ENCODE measurements around the gene RNF157. TPM values are rescaled to one million over a fixed set of nuclear protein-coding genes. Genes with fewer than 3 reads are reported as not detected.
A peak's percentile ranks its signal among the peaks of the same experiment; 100 is the strongest.

RNF157 gene
- total RNA-seq, 3 donors from 2014 or later = 3.1 to 7.8 (median 4.3) TPM

DNA sequence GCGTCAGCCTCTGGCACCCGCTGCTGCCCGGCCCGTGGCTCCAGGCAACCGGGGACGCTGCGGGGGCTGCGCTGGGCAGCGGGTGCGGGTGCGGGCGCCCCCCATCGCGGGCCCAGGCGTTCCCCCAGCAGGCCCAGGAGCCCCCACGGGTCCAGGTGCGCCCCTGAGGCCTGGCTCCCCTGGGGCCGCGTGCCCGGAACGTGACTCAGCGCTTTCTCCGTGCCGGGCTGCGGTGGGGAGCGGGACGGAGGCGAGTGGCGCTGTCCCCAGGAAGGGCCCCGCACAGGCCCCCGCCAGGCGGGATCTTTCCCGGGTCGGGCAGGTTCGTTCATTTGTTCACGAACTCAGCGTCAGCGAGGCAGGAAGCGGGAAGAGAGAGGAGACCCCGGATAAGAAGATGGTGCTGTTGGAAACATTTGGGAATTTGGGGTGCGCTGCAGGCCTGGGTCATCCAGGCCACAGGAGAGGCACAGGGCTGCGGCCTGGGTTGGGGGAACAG is 118.3 kb downstream of the RNF157 start:
- intact Hi-C loops (cut with DNase I; ENCODE audit: low total_unique reads) = loop anchor here (1.0 kb wide), 1 partner anchor 152 kb away; no protein-coding TSS in a partner anchor
- H3K27me3 ChIP-seq = no peaks in the 10 kb centered on the region
- no peak for DNase-seq (ENCODE audit: low spot score in 2 of 2)
- H3K36me3 ChIP-seq = no peaks in the 10 kb centered on the region
- peaks cover 0 to 6% of the 10 kb centered on the region in 2 donors for H3K4me1 ChIP-seq
- peak overlapping the region; percentile 37 to 67 (median 45) for H3K4me3 ChIP-seq
- TF ChIP-seq POLR2A (IDR thresholded peaks at IDR 0.05) (no peak), POLR2AphosphoS5 (IDR thresholded peaks at IDR 0.05) (no peak)
- TF ChIP-seq, protein P1, sequence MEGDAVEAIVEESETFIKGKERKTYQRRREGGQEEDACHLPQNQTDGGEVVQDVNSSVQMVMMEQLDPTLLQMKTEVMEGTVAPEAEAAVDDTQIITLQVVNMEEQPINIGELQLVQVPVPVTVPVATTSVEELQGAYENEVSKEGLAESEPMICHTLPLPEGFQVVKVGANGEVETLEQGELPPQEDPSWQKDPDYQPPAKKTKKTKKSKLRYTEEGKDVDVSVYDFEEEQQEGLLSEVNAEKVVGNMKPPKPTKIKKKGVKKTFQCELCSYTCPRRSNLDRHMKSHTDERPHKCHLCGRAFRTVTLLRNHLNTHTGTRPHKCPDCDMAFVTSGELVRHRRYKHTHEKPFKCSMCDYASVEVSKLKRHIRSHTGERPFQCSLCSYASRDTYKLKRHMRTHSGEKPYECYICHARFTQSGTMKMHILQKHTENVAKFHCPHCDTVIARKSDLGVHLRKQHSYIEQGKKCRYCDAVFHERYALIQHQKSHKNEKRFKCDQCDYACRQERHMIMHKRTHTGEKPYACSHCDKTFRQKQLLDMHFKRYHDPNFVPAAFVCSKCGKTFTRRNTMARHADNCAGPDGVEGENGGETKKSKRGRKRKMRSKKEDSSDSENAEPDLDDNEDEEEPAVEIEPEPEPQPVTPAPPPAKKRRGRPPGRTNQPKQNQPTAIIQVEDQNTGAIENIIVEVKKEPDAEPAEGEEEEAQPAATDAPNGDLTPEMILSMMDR (IDR thresholded peaks at IDR 0.05) = no peak
- H3K9me3 ChIP-seq = no peaks in the 10 kb centered on the region
- peak overlapping the region; percentile 10 to 12 for H3K27ac ChIP-seq

DNA sequence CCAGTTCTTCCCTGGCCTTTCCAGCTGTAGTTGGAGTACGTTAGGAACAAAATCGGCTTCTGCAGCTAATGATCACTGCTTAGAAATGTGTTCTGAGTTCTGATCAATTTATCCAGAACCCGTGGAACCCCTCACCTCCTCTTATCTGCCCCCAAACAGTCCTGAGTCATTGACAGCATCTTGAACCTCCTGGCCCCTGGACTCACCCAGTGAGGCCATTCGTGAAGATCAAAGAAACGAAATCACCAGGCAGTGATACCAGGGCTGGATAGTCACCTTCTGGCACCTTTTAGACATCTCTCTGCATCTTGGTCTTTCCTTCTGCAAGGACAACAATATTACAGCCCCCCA is 119.7 kb downstream of the RNF157 start:
- no peak for DNase-seq (ENCODE audit: low spot score in 2 of 2)

DNA sequence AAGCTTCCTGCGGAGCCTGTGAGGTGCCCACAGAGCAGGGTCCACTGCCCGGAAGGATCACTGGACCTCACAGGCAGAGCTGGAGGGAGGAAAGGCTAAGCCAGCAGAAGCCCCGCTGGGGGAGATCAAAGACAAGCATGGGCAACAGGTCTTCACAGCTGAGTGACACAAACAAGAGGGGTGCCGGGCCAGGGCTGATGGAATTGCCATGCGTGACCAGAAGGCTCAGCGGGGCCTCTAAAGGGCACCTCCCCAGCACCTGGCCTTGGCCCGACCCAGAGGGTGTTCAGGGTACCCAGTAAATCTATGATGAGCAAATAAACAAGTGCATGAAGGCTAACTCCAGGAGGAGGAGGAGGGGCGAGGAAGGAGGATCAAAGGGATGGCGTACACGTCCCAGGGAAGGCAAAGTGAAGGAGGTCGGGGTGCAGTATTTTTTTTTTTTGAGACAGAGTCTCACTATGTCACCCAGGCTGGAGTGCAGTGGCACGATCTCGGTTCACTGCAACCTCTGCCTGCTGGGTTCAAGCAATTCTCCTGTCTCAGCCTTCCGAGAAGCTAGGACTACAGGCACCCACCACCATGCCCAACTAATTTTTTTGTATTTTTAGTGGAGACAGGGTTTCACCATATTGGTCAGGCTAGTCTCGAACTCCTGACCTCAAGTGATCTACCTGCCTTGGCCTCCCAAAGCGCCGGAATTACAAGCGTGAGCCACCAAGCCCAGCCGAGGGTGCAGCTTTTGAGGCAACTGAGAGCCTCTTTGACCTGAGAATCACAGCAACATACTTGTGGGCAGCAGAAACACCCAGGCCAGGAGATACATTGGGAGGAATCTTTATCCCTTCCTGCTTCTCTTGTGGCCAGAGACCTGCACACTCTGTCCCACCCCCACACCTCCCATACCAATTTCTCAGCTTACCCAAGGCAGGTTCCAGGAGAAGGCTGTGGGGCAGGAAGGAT is 120.6 kb downstream of the RNF157 start:
- intact Hi-C loops (cut with DNase I; ENCODE audit: low total_unique reads) = no loop called here
- H3K4me3 ChIP-seq = no peak overlapping the region
- H3K36me3 ChIP-seq = no peaks in the 10 kb centered on the region
- peaks cover 0 to 6% of the 10 kb centered on the region in 2 donors for H3K4me1 ChIP-seq
- no peaks in the 10 kb centered on the region for H3K9me3 ChIP-seq
- TF ChIP-seq POLR2A (IDR thresholded peaks at IDR 0.05) (no peak), POLR2AphosphoS5 (IDR thresholded peaks at IDR 0.05) (no peak)
- TF ChIP-seq, protein P1 (IDR thresholded peaks at IDR 0.05) = no peak
- H3K27me3 ChIP-seq = no peaks in the 10 kb centered on the region
- H3K27ac ChIP-seq = no peak overlapping the region
- DNase-seq (ENCODE audit: low spot score in 2 of 2) = no peak

More for the DNA sequence above, 119.7 kb downstream of the RNF157 start:
- H3K36me3 ChIP-seq = no peaks in the 10 kb centered on the region
- TF ChIP-seq POLR2A (IDR thresholded peaks at IDR 0.05) (no peak), POLR2AphosphoS5 (IDR thresholded peaks at IDR 0.05) (no peak)
- TF ChIP-seq, protein P1 (IDR thresholded peaks at IDR 0.05) = no peak
- no peak overlapping the region for H3K27ac ChIP-seq
- H3K27me3 ChIP-seq = no peaks in the 10 kb centered on the region
- H3K9me3 ChIP-seq = no peaks in the 10 kb centered on the region
- no peak overlapping the region for H3K4me3 ChIP-seq
- peaks cover 0 to 6% of the 10 kb centered on the region in 2 donors for H3K4me1 ChIP-seq
- intact Hi-C loops (cut with DNase I; ENCODE audit: low total_unique reads) = loop anchor here (1.0 kb wide), 1 partner anchor 154 kb away; no protein-coding TSS in a partner anchor

DNA sequence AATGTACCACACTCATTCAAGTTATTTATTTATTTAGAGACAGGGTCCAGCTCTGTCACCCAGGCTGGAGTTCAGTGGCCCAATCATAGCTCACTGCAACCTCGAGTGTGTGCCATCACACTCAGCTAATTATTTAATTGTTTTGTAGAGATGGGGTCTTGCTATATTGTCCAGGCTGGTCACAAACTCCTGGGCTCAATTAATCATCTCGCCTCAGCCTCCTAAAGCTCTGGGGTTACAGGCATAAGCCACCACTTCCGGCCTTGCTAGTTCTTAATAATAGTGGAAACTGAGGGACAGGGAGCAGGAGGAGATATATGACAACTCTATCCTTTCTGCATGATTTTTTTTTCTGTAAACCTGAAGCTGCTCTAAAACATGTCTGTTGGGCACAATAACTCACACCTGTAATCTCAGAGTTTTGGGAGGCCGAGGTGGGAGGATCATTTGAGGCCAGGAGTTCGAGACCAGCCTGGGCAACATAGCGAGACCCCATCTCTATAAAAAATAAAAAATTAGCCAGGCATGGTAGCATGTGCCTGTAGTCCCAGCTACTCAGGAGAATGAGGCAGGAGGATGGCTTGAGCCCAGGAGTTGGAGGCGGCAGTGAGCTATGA is 125.0 kb downstream of the RNF157 start:
- Histone ChIP-seq H3K27me3 (no peaks in the 10 kb centered on the region), H3K36me3 (no peaks in the 10 kb centered on the region), H3K9me3 (no peaks in the 10 kb centered on the region), H3K4me3 (no peak overlapping the region), H3K27ac (no peak overlapping the region), H3K4me1 (no peaks in the 10 kb centered on the region)
- DNase-seq (ENCODE audit: low spot score in 2 of 2) = no peak
- TF ChIP-seq, protein P1 (IDR thresholded peaks at IDR 0.05) = no peak
- TF ChIP-seq POLR2AphosphoS5 (IDR thresholded peaks at IDR 0.05) = no peak
- no peak for TF ChIP-seq POLR2A (IDR thresholded peaks at IDR 0.05)
- intact Hi-C loops (cut with DNase I; ENCODE audit: low total_unique reads) = no loop called here
